ENCODE results near the gene TFCP2.
"Not testable (repeated sequence)": the region's sequence is repeated elsewhere in the genome, so short reads cannot be mapped to it uniquely, and the experiment has no call there.

TFCP2 gene, protein sequence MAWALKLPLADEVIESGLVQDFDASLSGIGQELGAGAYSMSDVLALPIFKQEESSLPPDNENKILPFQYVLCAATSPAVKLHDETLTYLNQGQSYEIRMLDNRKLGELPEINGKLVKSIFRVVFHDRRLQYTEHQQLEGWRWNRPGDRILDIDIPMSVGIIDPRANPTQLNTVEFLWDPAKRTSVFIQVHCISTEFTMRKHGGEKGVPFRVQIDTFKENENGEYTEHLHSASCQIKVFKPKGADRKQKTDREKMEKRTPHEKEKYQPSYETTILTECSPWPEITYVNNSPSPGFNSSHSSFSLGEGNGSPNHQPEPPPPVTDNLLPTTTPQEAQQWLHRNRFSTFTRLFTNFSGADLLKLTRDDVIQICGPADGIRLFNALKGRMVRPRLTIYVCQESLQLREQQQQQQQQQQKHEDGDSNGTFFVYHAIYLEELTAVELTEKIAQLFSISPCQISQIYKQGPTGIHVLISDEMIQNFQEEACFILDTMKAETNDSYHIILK

DNA sequence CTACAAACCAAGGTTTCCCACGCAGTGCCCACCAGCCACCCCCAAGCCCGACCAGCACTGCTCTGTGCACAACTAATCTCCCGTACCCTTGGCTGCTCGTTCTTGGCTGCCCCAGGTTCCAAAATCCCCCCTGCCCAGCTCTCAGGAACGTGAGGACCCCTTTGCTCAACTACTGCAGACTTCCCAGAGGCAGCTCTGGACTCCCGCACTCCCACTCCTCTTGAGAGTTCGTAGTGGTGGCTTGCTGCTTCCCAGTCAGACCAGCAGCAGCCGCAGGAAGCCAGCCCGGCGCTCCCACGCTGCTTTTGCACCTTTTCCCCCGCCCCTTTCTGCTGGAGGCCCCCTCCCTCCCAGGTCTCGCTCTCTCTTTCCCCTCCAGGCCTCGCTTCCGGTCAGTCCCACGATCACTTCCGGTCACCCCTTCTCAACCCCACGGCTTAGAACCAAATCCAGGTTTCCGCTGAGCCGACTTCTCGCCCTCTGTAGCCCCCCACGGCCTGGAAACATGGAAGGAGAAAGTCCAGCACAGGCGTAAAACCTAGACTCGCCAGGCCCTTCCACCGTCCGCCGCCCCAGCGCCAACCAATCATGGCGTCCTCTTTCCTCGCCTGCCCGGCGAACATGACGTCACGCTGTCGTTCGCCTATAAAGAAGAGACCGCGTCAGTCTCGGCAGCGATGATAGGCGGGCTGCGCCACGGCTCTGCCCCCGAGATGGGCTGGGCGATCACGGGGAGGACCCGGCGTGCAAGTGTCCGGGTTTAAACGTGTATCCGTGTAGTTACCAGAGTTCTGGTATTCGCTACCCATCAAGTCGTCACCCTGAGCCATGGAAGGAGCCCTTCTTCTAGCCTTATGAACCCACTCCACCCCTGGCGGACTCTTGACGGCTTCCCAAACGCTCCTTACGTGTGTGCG lies at the start of gene TFCP2:
Gene TFCP2 (minus strand): TSS at position 621 of the 917 bp plus-strand sequence. CDS start 713 bp downstream, outside the sequence.
- DNase-seq (ENCODE audit: low read depth in 2 of 2) = peak; percentile 87 to 91

DNA sequence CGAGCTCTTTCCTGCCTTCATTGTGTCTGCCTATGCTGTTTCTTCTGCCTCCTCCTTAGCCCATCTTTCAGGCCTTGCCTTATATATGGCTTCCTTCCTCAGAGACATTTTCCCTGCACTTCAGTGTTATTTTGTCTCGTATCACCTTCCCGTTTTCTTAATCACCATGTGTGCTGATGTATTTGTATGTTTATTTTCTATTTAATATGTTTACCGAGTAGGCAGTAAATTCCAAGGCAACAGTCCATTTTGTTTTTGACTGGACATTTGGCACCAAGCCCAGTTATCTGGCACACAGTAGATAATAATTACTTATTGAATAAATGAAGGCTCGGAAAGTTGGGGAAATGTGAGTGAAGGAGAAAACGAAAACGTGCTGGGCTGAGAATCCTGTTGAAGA lies 49.5 kb upstream of the TFCP2 start:
- DNase-seq (ENCODE audit: low read depth in 2 of 2) = no peak

DNA sequence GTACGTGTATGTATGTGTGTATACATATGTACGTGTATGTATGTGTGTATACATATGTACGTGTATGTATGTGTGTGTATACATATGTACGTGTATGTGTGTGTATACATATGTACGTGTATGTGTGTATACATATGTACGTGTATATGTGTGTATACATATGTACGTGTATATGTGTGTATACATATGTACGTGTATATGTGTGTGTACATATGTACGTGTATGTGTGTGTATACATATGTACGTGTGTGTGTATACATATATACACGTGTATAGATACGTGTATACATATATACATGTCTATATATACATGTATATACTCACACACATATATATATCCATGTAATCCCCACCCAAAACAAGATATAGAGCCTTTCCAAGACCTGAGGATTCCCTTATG lies 46.9 kb upstream of the TFCP2 start:
- DNase-seq (ENCODE audit: low read depth in 2 of 2) = not testable (repeated sequence)

DNA sequence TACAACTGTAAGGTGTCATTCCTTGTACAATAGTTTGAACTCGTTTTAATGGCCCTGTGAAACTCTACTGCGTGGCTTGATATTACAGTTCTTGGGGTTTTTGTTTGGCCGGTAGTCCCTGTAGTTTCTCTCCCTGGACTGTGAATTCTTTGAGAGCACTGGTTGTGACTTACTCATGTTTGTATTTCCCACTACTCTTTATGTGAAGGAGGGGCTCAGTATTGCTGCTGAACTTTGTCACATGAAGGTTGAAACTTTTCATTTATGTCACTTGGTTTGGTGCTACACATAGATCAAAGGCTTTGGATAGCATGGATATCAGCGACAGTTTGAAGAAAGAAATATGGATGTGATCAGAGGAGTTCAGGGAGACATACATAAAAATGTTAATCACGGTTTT lies 46.4 kb upstream of the TFCP2 start:
- DNase-seq (ENCODE audit: low read depth in 2 of 2) = no peak

DNA sequence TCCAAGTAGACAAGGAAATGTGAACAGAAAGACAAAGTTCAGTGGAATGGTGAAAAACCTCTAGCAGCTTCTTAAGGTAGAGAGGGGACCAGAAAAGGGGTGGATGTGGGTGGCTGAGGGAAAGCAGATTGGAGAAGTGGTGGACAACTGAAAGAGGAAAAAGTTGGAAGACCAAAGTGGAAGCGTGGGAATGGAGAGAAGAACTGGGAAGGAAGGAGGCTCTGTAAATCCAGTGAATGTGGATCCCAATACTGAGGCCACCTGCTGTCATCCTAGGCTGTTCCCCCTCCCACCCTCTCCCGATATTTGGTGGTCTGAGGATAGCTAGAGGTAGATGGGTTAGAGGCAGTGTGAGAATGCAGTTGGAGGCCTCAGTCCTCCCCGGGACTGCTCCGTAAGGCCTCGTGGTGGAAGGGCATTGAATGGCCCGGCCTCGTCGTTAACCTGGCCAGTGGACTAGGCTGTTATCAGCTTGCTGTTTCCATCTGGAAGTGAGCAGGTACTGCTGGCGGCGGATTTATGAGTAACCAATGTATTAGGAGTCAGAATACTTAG lies 45.7 kb upstream of the TFCP2 start:
- no peak for DNase-seq (ENCODE audit: low read depth in 2 of 2)

DNA sequence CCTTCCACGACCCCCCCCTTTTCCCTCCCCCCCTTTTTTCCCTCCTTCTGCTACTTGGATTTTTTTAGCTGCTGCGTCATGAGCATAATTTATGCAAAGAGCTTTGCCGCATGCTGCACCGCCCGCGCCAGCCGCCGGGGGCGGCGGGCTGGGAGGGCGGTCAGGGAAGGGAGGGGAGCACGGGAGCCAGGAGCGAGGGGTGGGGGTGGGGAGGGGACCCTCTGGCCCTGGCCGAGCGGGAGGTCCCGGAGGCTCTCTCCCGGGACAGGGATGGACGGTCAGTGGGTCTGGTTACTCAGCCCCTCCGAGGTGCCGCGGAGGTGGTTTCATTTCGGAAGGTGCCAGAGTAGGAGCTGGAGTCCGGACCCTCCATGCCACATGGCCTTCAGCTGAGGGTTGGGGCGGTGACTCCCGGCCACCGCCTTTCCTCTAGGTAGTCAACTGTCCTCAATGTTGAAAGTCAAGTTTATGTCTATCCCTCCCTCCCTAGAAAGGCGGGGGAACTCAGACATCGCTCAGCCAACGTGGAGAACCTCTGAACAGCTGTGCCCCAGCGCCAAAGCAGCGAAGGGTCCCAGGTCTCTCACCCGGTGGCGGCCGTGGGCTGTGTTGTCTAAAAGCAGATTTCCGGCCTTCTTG lies 45.2 kb upstream of the TFCP2 start, which contains the start of gene POU6F1:
Gene POU6F1 (minus strand): TSS at position 95 of the 639 bp plus-strand sequence. CDS start 11,226 bp downstream, outside the sequence.
- peak; percentile 25 to 46 for DNase-seq (ENCODE audit: low read depth in 2 of 2)

DNA sequence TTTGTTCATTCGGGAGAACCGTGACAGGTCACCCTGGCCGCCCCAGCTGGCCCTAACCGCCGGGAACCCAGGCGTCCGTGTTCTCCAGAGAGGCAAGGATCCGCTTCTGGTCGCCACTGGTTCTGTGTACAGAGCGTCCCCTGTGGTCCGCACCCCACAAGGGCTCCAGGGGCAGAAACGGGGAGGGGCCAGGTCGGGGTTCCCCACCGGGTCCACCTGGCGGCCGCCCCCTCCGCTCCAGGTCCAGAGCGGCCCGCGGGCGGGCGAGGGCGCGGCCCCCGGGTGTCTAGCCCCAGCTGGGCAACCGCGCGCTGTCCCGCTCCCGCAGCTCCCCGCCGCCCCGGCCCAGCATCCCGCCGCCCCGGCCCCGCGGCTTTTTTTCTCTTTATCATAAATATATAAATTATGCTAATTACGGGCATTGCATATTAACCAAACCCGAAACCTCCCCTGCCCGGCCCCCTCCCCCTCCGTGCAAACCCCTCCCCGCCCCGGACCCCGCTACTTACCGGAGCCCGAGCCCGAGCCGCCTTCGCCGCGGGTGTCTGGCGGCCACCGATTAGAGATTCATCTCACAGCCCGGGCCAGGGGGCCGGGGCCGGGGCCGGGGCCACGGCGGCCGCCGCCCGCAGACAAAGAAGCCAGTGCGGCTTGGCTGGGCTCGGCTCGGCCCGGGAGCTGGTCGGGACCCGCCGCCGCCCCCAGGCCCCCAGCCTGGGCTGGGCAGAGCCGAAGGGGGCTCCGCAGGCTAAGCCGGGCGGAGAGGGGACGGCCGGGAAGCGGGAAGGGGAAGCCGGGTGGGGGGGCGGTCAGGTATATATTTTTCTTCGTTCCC lies 44.4 kb upstream of the TFCP2 start:
- DNase-seq (ENCODE audit: low read depth in 2 of 2) = peak; percentile 8 to 15

DNA sequence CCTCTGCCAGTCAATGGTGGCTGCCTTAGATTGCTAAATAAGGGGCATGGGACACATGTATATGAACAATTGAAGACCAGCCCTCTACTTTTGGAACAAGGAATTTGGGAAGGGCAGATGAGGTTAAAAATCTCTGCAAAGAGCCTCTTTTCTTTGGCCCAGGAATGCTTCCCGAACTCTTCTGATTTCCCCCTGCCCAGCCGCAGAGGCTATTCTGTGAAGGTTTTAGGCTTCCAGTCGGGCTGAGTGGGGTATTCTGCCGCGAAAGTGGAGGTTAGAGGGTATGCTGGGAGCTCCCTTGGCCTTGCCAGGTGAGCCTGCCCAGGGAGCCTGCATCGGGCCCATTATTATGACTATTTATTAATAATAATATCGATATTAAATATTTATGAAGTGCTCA lies 43.7 kb upstream of the TFCP2 start:
- DNase-seq (ENCODE audit: low read depth in 2 of 2) = no peak

DNA sequence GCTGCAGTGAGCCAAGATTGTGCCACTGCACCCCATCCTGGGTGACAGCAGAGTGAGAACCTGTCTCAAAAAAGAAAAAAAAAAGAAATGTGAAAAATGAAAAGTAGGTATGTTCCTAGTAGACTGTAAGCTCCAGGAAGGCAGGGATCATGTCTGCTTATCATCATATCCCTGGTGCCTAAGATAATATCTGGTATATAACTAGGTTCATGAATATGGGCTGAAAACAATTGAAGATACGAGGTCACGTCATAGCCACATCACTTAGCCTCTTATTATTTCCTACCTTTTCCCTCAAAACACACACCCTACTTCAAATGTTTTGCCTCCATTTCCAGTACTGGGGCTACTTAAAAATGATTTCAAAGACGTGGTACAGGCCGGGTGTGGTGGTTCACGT lies 42.0 kb upstream of the TFCP2 start:
- no peak for DNase-seq (ENCODE audit: low read depth in 2 of 2)

DNA sequence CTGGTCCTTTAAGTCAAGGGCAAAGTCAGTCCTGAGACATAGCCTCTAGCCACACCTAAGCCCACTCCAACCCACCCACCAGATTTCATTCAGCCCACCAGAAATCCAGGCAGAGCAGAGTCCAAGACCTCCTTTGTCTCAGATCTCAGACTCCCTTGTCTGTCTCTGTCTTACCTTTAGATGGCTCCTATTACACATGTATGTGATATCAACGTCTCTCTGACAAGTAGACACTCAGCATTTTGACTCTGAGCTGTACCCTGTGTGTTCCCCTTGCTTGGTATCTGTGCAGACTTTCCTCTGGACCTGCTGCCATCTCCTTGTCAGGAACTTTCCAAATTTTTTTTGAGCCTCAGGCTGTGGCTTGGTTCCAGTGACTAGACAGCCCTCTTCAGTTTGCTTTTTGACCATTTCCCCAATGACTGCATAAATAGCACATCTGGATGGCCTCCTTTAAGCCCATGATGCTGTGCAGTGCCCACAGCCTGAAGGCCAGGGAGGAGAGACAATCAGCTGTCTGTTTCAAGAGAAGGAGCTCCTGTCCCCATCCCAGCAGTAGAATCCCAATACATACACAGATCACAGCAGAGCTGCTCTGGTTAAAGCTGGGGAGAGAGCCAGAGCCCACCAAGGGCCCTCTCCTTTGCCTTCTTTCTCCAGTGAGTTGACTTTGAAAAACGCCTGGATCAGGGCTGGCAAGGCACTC lies 37.9 kb upstream of the TFCP2 start:
- no peak for DNase-seq (ENCODE audit: low read depth in 2 of 2)

DNA sequence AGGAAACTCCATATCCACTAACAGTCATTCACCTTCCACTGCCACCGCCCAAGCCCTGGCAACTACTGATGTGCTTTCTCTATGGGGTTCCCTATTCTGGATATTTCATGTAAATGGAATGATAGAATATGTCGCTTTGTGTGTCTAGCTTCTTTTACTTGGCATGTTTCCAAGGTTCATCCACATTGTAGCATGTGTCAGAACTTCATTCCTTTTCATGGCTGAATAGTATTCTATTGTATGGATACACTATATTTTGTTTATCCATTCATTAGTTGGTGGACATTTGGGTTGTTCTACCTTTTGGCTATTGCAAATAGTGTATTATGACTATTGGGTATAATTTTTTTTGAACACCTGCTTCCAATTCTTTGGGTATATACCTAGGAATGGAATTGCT lies 36.3 kb upstream of the TFCP2 start:
- no peak for DNase-seq (ENCODE audit: low read depth in 2 of 2)

DNA sequence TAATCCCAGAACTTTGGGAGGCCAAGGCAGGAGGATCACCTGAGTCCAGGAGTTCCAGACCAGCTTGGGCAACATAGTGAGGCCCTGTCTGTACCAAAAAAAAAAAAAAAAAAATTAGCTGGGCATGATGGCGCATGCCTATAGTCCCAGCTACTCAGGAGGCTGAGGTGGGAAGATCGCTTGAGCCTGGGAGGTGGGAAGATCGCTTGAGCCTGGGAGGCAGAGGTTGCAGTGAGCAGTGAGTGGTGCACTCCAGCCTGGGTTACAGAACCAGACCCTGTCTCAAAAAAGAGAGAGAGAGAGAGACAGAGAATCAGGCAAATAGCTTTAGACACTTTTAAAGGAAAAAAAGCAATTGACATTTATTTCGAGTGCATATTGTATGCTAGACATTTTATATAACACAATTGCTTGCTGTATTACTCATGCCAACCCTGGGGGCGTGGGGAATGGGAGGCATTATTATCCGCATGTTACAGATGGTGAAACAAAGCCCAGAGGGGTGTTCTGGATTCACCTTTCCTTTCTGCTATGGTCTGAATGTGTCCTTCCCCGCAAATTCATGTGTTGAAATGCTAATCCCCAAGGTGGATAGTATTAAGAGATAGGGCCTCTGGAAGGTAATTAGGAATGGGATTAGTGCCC lies 35.2 kb upstream of the TFCP2 start:
- DNase-seq (ENCODE audit: low read depth in 2 of 2) = no peak

DNA sequence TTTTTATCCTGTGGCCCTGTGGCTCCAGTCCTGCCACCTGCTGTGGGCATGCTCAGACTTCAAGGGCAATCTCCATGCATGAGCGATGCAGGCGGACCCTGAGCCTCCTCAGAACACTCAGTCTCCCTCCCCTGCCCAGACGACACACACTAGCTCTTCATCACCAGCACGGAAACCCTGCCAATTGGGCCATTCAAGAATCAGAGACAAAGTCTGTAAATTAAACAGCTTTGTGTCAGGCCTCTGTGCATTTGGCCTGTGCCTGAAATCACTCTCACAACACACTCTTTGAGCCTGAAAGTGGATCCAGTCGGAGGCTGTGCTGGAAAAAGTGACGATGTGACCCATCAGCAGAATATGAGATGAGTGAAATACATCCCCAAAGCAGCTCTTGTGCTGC lies 32.4 kb upstream of the TFCP2 start:
- no peak for DNase-seq (ENCODE audit: low read depth in 2 of 2)

DNA sequence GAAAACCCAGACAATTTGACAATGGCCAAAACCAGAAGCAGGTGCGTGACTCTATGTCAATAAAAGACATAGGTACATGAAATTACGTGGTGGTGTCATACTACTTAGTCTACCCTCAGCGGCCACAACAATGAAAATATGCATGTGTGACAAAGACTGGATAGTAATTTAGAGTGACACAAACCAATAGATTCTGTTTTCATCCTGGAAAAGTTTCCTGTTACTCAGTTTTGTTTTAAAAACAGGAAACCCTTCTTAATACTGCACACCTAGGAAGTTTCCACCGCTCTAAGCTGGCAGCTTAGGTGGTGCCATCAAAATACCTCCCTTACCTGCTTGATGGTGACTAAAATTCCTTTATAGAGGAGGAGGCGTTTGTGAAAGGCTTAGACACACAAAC lies 29.8 kb upstream of the TFCP2 start:
- DNase-seq (ENCODE audit: low read depth in 2 of 2) = no peak

DNA sequence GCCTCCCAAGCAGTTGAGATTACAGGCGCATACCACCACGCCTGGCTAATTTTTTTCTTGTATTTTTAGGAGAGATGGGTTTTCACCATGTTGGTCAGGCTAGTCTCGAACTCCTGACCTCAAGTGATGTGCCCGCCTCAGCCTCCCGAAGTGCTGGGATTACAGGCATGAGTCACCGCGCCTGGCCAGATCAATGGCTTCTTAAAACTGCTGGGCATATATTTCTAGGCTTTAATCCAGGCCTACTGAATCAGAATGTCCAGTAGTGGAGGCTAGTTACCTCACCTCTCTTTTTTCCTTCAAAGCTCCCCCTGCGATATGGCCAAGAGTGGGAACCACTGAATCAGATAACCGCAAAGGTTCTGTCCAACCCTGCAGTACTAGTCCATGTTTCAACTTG lies 27.9 kb upstream of the TFCP2 start:
- DNase-seq (ENCODE audit: low read depth in 2 of 2) = no peak

DNA sequence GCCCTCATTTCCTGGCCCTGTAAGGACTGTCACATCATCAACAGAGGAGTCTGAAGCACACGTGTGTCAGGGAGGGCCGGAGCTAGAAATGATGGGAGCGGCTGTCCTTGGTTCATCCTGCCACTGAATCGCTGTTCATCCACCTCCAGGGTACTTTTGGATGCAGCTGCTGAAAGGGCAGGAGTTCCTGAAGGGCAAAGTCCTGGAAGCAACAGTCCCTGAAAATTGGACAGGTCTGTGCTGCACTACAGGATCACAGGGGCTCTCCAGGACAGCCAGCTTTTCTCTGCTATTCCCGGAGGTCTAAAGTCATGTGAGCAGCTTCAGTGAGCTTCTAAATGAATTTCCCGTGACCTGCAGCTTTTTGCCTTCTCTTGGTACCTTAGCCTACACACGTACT lies 27.2 kb upstream of the TFCP2 start:
- no peak for DNase-seq (ENCODE audit: low read depth in 2 of 2)

DNA sequence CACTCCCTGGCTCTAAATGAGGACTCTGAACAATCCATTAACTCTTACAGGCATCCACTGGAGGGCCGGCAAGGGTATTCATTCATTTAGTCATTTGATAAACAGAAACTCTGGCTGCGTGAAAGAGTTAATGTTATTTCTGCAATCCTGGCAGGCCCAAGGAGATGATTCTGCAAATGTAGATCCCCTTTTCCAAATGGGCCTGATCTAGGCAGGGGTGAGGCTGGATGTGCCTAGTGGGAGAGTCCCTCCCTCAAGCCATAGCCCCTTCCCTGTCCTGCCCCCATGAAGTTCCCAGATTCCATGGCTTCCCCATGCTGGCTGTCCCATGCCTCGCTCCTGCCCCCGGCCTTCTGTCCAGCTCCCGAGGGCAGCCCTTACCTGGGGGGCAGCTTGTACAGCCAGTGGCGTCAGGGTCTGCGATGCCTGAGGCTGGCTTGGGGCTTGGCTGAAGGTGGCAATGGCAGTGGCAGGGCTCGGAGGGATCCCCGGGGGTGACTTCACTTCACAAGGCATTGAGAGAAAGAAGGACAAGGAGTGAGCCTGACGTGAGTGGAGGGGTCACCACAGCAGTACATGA lies 26.5 kb upstream of the TFCP2 start:
- no peak for DNase-seq (ENCODE audit: low read depth in 2 of 2)

DNA sequence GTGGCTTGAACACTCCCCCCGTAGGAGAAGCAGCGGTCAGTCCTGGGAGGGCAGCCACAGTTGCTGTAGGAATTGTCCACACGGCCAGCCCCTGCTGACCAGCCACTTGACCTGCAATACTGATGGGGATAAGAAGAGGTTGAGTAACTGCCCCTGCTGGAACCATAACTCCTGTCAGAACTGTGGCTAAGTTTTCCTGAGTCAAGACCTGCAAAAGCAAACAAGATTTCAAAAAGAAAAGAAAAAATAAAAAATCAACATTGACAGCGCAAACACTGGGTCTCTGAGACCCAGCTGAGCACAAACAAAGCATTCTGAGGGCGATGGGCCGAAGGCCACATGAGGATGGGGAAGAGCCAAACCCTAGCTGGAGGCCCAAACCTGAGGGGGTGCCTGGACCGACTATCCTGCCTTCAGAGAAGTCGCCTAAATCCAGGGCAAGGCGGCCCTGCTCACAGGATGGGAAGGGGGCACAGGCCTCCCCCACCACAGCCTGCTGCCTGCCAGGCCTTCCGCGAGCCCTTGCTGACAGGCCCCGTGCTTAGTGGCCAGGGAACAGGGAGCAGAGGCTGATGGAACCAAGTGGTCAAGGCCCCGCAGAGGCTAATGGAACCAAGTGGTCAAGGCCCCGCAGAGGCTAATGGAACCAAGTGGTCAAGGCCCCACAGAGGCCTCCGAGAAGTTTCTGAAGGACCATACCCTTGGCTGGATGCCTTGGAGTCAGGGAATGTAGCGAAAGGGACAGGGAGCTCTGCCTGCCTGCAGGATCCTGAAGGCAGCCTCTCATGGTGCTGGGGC lies 25.8 kb upstream of the TFCP2 start:
- no peak for DNase-seq (ENCODE audit: low read depth in 2 of 2)

Measured in activated CD8-positive, alpha-beta memory T cell treated with anti-CD3 and anti-CD28 coated beads for 4 hours (primary cell).